Hepatocyte (in vitro differentiated cells): ENCODE measurements around the gene SLC15A3. TPM values are rescaled to one million over a fixed set of nuclear protein-coding genes. Genes with fewer than 3 reads are reported as not detected.

ENCODE experiments used
- DNase-seq: peaks from one replicate; pipeline ENCODE4 v3.0.0-alpha.2; 2016; ENCODE audit warnings: low spot score
- H2AFZ ChIP-seq: fragments of 200-600 bp; sonication (generic); 2 replicates; pipeline ENCODE4 v1.6.0; 2016; ENCODE audit warnings: antibody characterized with exemption, mild to moderate bottlenecking
- H3K27ac ChIP-seq: fragments of 200-600 bp; sonication (generic); 2 replicates; pipeline ENCODE4 v1.5.1; 2016; ENCODE audit warnings: mild to moderate bottlenecking
- H3K27me3 ChIP-seq: fragments of 200-600 bp; sonication (generic); 2 replicates; pipeline ENCODE4 v1.6.1; 2016
- H3K36me3 ChIP-seq: fragments of 200-600 bp; sonication (generic); replicated peaks from 2 replicates; pipeline ENCODE4 v1.5.1; 2016; ENCODE audit warnings: low read depth; ENCODE audit not compliant: insufficient read depth
- H3K4me1 ChIP-seq: fragments of 200-600 bp; sonication (generic); 2 replicates; pipeline ENCODE4 v1.5.1; 2016; ENCODE audit warnings: mild to moderate bottlenecking, moderate library complexity; ENCODE audit not compliant: insufficient read depth
- H3K4me2 ChIP-seq: fragments of 200-600 bp; sonication (generic); 2 replicates; pipeline ENCODE4 v1.6.0; 2016
- H3K4me3 ChIP-seq: fragments of 200-600 bp; sonication (generic); 2 replicates; pipeline ENCODE4 v1.5.1; 2016; ENCODE audit warnings: mild to moderate bottlenecking
- H3K79me2 ChIP-seq: fragments of 200-600 bp; sonication (generic); 2 replicates; pipeline ENCODE4 v1.6.0; 2017; ENCODE audit warnings: mild to moderate bottlenecking
- H3K9me2 ChIP-seq: fragments of 200-600 bp; sonication (generic); replicated peaks from 2 replicates; pipeline ENCODE4 v1.6.0; 2017; ENCODE audit warnings: mild to moderate bottlenecking; ENCODE audit not compliant: insufficient read depth
- H3K9me3 ChIP-seq: fragments of 200-600 bp; sonication (generic); 2 replicates; pipeline ENCODE4 v1.5.1; 2016; ENCODE audit warnings: low read depth, mild to moderate bottlenecking
- H4K20me1 ChIP-seq: fragments of 200-600 bp; sonication (generic); 2 replicates; pipeline ENCODE4 v1.6.0; 2016; ENCODE audit warnings: mild to moderate bottlenecking; ENCODE audit not compliant: insufficient read depth, poor library complexity, severe bottlenecking
- EZH2 ChIP-seq: fragments of 200-600 bp; sonication (generic); IDR thresholded peaks from 2 replicates; pipeline ENCODE4 v1.6.1; 2016; ENCODE audit warnings: antibody characterized with exemption, mild to moderate bottlenecking, borderline replicate concordance
- EZH2phosphoT487 ChIP-seq: fragments of 200-600 bp; sonication (generic); IDR thresholded peaks from one replicate; pipeline ENCODE4 v1.6.1; 2018; ENCODE audit warnings: antibody characterized with exemption, mild to moderate bottlenecking, low read depth, moderate library complexity; ENCODE audit not compliant: unreplicated experiment, severe bottlenecking
- WGBS: methylation state at CpG from one replicate; pipeline ENCODE4 v1.1.6; 2016; ENCODE audit warnings: low lambda C conversion rate; ENCODE audit errors: missing lambda C conversion rate; 5-methylcytosine and 5-hydroxymethylcytosine counted together
- polyA plus RNA-seq: library from polyadenylated mRNA; unstranded; fragments of >200 nt; fragmentation: Nextera tagmentation; extraction: Ambion mirVana; gene quantifications from 2 replicates; pipeline ENCODE4 v1.2.1, GENCODE V29; 2016
- total RNA-seq: library from RNA; depleted of rRNA; stranded (reverse); fragments of >200 nt; gene quantifications from 2 replicates; pipeline ENCODE4 v1.2.3, GENCODE V29; 2014
- TF ChIP-seq, protein P1 (sequence below): fragments of 200-600 bp; sonication (generic); IDR thresholded peaks from 2 replicates; pipeline ENCODE4 v1.5.1; 2016; ENCODE audit warnings: antibody characterized with exemption, mild to moderate bottlenecking; ENCODE audit not compliant: poor library complexity

The SLC15A3 gene
- total and polyA plus RNA-seq, 2 experiments from 2014 or later: 0.56 to 3.3 TPM

GRCh38 chr11:60995798-60996197 lies 43.8 kb upstream of the SLC15A3 start:
- no peaks in the 10 kb centered on the region for H3K4me1 ChIP-seq
- TF ChIP-seq EZH2phosphoT487 (no peak), EZH2 (no peak)
- TF ChIP-seq, protein P1, sequence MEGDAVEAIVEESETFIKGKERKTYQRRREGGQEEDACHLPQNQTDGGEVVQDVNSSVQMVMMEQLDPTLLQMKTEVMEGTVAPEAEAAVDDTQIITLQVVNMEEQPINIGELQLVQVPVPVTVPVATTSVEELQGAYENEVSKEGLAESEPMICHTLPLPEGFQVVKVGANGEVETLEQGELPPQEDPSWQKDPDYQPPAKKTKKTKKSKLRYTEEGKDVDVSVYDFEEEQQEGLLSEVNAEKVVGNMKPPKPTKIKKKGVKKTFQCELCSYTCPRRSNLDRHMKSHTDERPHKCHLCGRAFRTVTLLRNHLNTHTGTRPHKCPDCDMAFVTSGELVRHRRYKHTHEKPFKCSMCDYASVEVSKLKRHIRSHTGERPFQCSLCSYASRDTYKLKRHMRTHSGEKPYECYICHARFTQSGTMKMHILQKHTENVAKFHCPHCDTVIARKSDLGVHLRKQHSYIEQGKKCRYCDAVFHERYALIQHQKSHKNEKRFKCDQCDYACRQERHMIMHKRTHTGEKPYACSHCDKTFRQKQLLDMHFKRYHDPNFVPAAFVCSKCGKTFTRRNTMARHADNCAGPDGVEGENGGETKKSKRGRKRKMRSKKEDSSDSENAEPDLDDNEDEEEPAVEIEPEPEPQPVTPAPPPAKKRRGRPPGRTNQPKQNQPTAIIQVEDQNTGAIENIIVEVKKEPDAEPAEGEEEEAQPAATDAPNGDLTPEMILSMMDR: no peak

GRCh38 chr11:60994541-60995080 lies 42.6 kb upstream of the SLC15A3 start:
- Histone ChIP-seq H4K20me1 (no peaks in the 10 kb centered on the region), H3K4me2 (no peak overlapping the region), H3K9me2 (no peaks in the 10 kb centered on the region), H3K79me2 (no peaks in the 10 kb centered on the region), H3K27me3 (no peaks in the 10 kb centered on the region), H3K36me3 (no peaks in the 10 kb centered on the region), H3K4me3 (no peak overlapping the region), H3K9me3 (no peaks in the 10 kb centered on the region), H2AFZ (no peak overlapping the region), H3K4me1 (no peaks in the 10 kb centered on the region), H3K27ac (no peak overlapping the region)
- TF ChIP-seq, protein P1: no peak
- 72% methylated on average over 7 of the region's 7 CpGs for WGBS
- DNase-seq: no peak

More at GRCh38 chr11:60995798-60996197, 43.8 kb upstream of the SLC15A3 start:
- 85% methylated on average over 7 of the region's 7 CpGs for whole genome bisulfite sequencing
- Histone ChIP-seq H3K4me3 (no peak overlapping the region), H3K4me2 (no peak overlapping the region), H3K9me2 (no peaks in the 10 kb centered on the region), H3K27me3 (no peaks in the 10 kb centered on the region), H3K79me2 (no peaks in the 10 kb centered on the region), H2AFZ (no peak overlapping the region), H3K9me3 (no peaks in the 10 kb centered on the region), H3K36me3 (no peaks in the 10 kb centered on the region), H3K27ac (no peak overlapping the region), H4K20me1 (no peaks in the 10 kb centered on the region)
- DNase-seq: no peak

GRCh38 chr11:60993615-60994014 lies 41.6 kb upstream of the SLC15A3 start:
- H3K4me1 ChIP-seq: no peaks in the 10 kb centered on the region
- no peaks in the 10 kb centered on the region for H3K79me2 ChIP-seq
- no peak overlapping the region for H2AFZ ChIP-seq
- no peak for DNase-seq
- 56% methylated on average over 7 of the region's 7 CpGs for WGBS
- H3K27ac ChIP-seq: no peak overlapping the region
- H3K4me2 ChIP-seq: no peak overlapping the region
- no peaks in the 10 kb centered on the region for H3K27me3 ChIP-seq
- TF ChIP-seq EZH2phosphoT487 (no peak), EZH2 (no peak)
- TF ChIP-seq, protein P1: no peak
- no peak overlapping the region for H3K4me3 ChIP-seq
- H3K9me3 ChIP-seq: no peaks in the 10 kb centered on the region
- no peaks in the 10 kb centered on the region for H3K9me2 ChIP-seq
- no peaks in the 10 kb centered on the region for H4K20me1 ChIP-seq
- no peaks in the 10 kb centered on the region for H3K36me3 ChIP-seq
